Calu3 (cell line): ENCODE measurements around the gene GNL3L. TPM values are rescaled to one million over a fixed set of nuclear protein-coding genes. Genes with fewer than 3 reads are reported as not detected.
A peak's percentile ranks its signal among the peaks of the same experiment; 100 is the strongest.

Source experiments
- BruUV-seq: library from RNA; stranded (reverse); fragments of 400-500 nt; replicated peaks from 2 replicates; lab custom pipeline; 2021; lab: Mats Ljungman, UMichigan
- CTCF ChIA-PET: fragments of 300-600 bp; sonication (Branson Sonifier 250); formaldehyde crosslinking; loops from one replicate; lab custom pipeline; 2022; ENCODE audit warnings: antibody characterized with exemption; lab: Charles Lee
- DNase-seq: peaks from one replicate; pipeline ENCODE4 v3.0.0; 2022
- H3K27ac Mint-ChIP-seq: one replicate; pipeline ENCODE4 v1.8.0; 2022; ENCODE audit warnings: mixed read lengths; ENCODE audit not compliant: unreplicated experiment
- H3K27me3 Mint-ChIP-seq: one replicate; pipeline ENCODE4 v1.8.0; 2022; ENCODE audit warnings: mixed read lengths; ENCODE audit not compliant: unreplicated experiment
- H3K36me3 Mint-ChIP-seq: one replicate; pipeline ENCODE4 v1.8.0; 2022; ENCODE audit warnings: mild to moderate bottlenecking, moderate library complexity, mixed read lengths; ENCODE audit not compliant: insufficient read depth, unreplicated experiment
- H3K4me1 Mint-ChIP-seq: one replicate; pipeline ENCODE4 v1.8.0; 2022; ENCODE audit warnings: mild to moderate bottlenecking, low read depth, mixed read lengths; ENCODE audit not compliant: unreplicated experiment
- H3K4me3 Mint-ChIP-seq: one replicate; pipeline ENCODE4 v1.8.0; 2022; ENCODE audit warnings: mild to moderate bottlenecking, low read depth, moderate library complexity, mixed read lengths; ENCODE audit not compliant: unreplicated experiment
- H3K9me3 Mint-ChIP-seq: one replicate; pipeline ENCODE4 v1.8.0; 2022; ENCODE audit warnings: low read depth, mixed read lengths; ENCODE audit not compliant: unreplicated experiment
- intact Hi-C: fragments of 100-400 bp; cut with micrococcal nuclease; formaldehyde crosslinking; loops from one replicate; pipeline ENCODE4 v1.10.0; 2022; ENCODE audit not compliant: unreplicated experiment
- total RNA-seq: library from RNA; stranded (reverse); gene quantifications from 2 replicates; pipeline ENCODE4 v1.2.3, GENCODE V29; 2022
- TF ChIP-seq, protein P1 (sequence below): fragments of 200-600 bp; IDR thresholded peaks from one replicate; pipeline ENCODE4 v1.8.0; 2022; ENCODE audit warnings: antibody characterized with exemption; ENCODE audit not compliant: unreplicated experiment

Gene GNL3L
- total RNA-seq, 1 experiment from 2014 or later = 67.5 TPM

DNA sequence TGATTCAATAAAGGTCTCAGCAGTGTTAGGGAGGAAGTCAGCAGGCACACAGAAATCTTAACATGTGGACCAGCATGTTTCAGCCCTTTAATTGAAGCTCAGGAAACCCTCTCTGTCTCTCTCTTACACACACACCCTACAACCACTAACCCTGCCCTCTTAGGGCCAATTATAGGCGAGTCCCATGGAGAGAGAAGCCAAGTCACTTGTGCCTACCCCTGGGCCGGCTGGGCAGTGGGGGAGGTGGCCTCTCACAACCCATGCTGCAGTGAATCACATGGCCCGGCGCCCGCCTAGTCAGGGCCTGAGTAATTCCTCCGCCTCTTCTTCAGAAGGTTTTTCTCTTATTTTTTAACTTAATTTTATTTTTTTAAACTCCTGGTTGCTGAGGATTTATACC, 37.7 kb upstream of the GNL3L start:
- DNase-seq = no peak
- Mint-ChIP-seq H3K27me3 (peaks cover 34% of the 10 kb centered on the region), H3K4me3 (no peak overlapping the region), H3K27ac (no peak overlapping the region), H3K4me1 (peaks cover 9% of the 10 kb centered on the region), H3K9me3 (no peaks in the 10 kb centered on the region), H3K36me3 (peaks cover 8% of the 10 kb centered on the region)
- CTCF ChIA-PET = no interaction called here
- TF ChIP-seq, protein P1, sequence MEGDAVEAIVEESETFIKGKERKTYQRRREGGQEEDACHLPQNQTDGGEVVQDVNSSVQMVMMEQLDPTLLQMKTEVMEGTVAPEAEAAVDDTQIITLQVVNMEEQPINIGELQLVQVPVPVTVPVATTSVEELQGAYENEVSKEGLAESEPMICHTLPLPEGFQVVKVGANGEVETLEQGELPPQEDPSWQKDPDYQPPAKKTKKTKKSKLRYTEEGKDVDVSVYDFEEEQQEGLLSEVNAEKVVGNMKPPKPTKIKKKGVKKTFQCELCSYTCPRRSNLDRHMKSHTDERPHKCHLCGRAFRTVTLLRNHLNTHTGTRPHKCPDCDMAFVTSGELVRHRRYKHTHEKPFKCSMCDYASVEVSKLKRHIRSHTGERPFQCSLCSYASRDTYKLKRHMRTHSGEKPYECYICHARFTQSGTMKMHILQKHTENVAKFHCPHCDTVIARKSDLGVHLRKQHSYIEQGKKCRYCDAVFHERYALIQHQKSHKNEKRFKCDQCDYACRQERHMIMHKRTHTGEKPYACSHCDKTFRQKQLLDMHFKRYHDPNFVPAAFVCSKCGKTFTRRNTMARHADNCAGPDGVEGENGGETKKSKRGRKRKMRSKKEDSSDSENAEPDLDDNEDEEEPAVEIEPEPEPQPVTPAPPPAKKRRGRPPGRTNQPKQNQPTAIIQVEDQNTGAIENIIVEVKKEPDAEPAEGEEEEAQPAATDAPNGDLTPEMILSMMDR = no peak
- no TSS peak for BruUV-seq
- intact Hi-C loops = no loop called here

DNA sequence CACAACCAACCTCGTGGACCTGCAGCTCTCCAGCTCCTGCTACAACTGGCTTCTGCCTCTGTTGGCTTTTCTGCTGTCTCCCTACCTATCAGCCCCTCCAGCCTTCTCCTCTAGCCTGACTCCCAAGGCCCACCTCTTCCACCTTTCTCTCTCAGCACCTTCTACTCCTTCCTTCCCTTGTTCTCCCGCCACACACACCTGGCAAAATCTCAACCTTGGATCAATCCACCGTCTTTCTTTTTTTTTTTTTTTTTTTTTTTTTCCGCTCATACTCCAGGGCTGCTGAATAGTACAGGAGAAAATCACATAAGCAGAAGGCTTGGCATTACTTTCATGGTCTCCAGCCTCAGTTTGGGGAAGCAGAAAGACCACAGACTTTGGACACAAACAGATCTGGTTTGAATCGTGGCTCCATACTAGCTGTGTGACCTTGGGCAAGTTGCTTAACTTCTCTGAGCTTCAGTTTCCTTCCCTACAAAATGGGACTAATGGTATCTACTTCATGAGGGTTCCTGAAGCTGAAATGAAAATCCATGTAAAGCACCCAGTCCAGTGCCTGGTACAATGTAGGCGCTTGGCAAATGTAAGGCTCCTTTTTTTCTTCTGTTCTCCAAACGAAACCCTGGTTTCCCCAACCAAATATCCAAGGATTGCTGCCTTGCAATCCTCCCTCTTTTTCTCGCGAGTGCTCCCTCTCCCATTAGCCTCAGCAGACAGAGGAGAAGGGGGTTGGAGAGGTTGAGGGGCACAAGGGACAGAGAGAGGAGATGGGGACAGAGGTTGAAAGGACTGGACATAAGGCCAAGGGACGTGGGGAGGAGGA, 35.6 kb upstream of the GNL3L start:
- no TSS peak for BruUV-seq
- Mint-ChIP-seq H3K9me3 (no peaks in the 10 kb centered on the region), H3K27ac (no peak overlapping the region)

DNA sequence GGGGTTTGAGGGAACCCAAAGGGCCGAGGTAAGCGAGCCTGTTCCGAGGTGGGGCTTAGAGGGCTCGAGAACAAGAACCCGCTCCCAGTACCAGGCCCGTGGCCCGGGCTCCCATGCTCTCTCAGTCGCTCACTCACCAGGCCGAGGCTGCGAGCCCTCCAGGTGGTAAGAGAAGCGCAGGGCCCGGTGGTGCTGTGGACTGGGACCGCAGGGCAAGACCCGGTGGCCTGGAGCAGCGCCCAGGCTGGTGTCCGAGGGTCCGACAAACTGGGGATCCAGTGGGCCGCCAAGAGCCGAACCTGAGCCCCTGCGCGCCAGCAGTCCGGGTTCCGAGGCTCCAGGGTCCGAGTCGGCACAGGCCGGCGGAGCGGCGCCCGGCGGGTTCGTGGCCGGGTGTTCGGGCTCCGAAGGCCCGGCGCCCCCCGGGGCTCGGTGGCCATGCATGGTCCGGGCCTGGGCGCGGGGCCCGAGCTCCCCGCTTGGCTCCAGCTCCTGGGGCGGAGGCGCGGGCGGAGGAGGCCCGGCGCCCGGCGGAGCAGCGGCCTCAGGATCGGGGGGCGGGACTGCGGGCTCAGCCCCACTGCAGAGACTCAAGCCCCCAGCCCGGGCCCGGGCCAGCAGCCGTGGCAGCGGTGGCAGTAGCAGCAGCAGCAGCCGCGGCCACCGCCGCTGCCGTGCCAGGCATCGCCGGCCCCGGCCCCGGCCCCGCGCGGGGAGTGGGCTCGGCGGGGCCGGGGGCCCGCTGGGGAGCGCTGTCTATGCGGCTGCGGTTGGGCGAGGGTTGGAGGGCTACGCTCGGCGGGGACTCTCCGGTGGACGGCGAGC, 34.8 kb upstream of the GNL3L start:
- H3K36me3 Mint-ChIP-seq = peaks cover 8% of the 10 kb centered on the region
- H3K4me1 Mint-ChIP-seq = peaks cover 9% of the 10 kb centered on the region
- no peaks in the 10 kb centered on the region for H3K9me3 Mint-ChIP-seq
- TF ChIP-seq, protein P1 = no peak
- CTCF ChIA-PET = interaction anchor here (0.7 kb wide), 1 partner anchor 674 kb away, joined by 6 read pairs; no protein-coding TSS in a partner anchor
- intact Hi-C loops = no loop called here
- no peak overlapping the region for H3K27ac Mint-ChIP-seq
- no TSS peak for BruUV-seq
- peaks cover 63% of the 10 kb centered on the region for H3K27me3 Mint-ChIP-seq
- H3K4me3 Mint-ChIP-seq = peak overlapping the region; percentile 64
- DNase-seq = no peak

More for the DNA sequence above, 35.6 kb upstream of the GNL3L start:
- peaks cover 8% of the 10 kb centered on the region for H3K36me3 Mint-ChIP-seq
- H3K4me1 Mint-ChIP-seq = peaks cover 9% of the 10 kb centered on the region
- intact Hi-C loops = no loop called here
- DNase-seq = no peak
- no peak overlapping the region for H3K4me3 Mint-ChIP-seq
- H3K27me3 Mint-ChIP-seq = peaks cover 55% of the 10 kb centered on the region
- CTCF ChIA-PET = no interaction called here
- TF ChIP-seq, protein P1 = no peak

DNA sequence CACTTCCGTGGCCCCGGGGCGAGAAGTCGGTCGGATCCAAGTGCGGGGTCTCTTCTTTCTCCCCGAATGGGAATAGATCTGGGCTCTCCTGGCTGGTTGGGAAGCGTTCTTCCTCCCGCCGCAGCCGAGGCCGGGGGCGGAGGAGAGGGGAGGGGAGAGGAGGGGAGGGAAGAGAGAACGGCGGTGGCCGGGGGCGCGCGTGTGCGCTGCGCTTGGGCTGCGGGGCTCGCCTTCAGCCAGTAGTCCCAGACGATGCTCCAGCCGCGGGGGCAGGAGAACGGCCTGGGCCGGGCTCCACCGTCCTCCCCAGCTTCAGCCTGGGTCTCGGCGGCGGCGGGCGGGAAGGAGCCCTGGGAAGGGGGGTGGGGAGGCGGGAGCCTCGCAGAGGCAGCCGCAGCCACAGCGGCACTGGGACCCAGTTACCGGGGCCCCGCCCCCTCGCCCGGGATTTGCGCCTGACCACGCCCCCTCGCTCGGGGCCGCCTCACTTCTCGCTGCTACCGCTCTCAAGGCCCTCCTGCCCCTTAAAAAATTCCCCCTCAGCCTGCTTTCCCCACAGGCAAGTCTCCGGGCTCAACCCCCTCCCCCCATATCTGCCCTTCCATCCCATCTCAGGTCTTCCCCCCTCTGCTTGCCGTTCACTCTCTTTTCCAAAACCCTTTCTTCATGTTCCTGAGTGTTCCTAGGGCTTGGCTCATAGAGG, 34.1 kb upstream of the GNL3L start, which contains the start of gene FGD1:
FGD1 (minus strand) TSS at position 421 of the 703 bp plus-strand sequence. CDS start 802 bp downstream, outside the sequence.
- Mint-ChIP-seq H3K4me1 (peaks cover 9% of the 10 kb centered on the region), H3K36me3 (peaks cover 8% of the 10 kb centered on the region), H3K9me3 (no peaks in the 10 kb centered on the region), H3K27me3 (peaks cover 70% of the 10 kb centered on the region), H3K27ac (peak within 1 kb of the TSS; percentile 14), H3K4me3 (peak within 1 kb of the TSS; percentile 64)
- intact Hi-C loops = no loop called here
- TF ChIP-seq, protein P1 = no peak
- DNase-seq = peak; percentile 71
- CTCF ChIA-PET = interaction anchor here (0.7 kb wide), 1 partner anchor 673 kb away, joined by 6 read pairs; no protein-coding TSS in a partner anchor
- BruUV-seq = no TSS peak
